HepG2 (cell line): ENCODE results near the gene RAC3. TPM values are rescaled to one million over a fixed set of nuclear protein-coding genes. Genes with fewer than 3 reads are reported as not detected.

Experiments
- AGO1 ChIP-seq: fragments of 200-400 bp; formaldehyde crosslinking; IDR thresholded peaks from 2 replicates; pipeline ENCODE4 v1.6.1; 2017; ENCODE audit warnings: mild to moderate bottlenecking, low read depth, low read length, moderate library complexity; ENCODE audit not compliant: poor library complexity, severe bottlenecking
- E2F1 ChIP-seq: sonication (generic); formaldehyde crosslinking; IDR thresholded peaks from 2 replicates; pipeline ENCODE4 v1.5.0; 2020; ENCODE audit warnings: missing genetic modification reagents
- E2F2 ChIP-seq: sonication (generic); formaldehyde crosslinking; IDR thresholded peaks from 2 replicates; pipeline ENCODE4 v1.4.0; 2020; ENCODE audit warnings: missing genetic modification reagents, borderline replicate concordance
- GTF2F1 ChIP-seq: fragments of 150-350 bp; IDR thresholded peaks from 2 replicates; pipeline ENCODE4 v1.6.1; 2014; ENCODE audit warnings: low read length
- HIC2 ChIP-seq: sonication (generic); formaldehyde crosslinking; IDR thresholded peaks from 2 replicates; pipeline ENCODE4 v1.9.0; 2022; ENCODE audit warnings: low read depth, missing genetic modification reagents
- IRX3 ChIP-seq: sonication (generic); formaldehyde crosslinking; IDR thresholded peaks from 2 replicates; pipeline ENCODE4 v1.8.1; 2023; ENCODE audit warnings: mild to moderate bottlenecking, low read depth, missing genetic modification reagents, borderline replicate concordance
- MYC ChIP-seq: sonication (generic); formaldehyde crosslinking; IDR thresholded peaks from 2 replicates; pipeline ENCODE4 v1.9.0; 2021; ENCODE audit warnings: missing genetic modification reagents, borderline replicate concordance
- MZF1 ChIP-seq: sonication (generic); formaldehyde crosslinking; IDR thresholded peaks from 2 replicates; pipeline ENCODE4 v1.8.1; 2023; ENCODE audit warnings: mild to moderate bottlenecking, missing genetic modification reagents, borderline replicate concordance
- SMC3 ChIP-seq: IDR thresholded peaks from 2 replicates; pipeline ENCODE4 v1.6.1; 2011; ENCODE audit warnings: low read length, improper control_type of control experiment
- SNAPC2 ChIP-seq: sonication (generic); formaldehyde crosslinking; IDR thresholded peaks from 2 replicates; pipeline ENCODE4 v1.8.1; 2022; ENCODE audit warnings: mild to moderate bottlenecking, missing genetic modification reagents
- ZFP36 ChIP-seq: fragments of 150-350 bp; IDR thresholded peaks from 2 replicates; pipeline ENCODE4 v1.6.1; 2018; ENCODE audit warnings: borderline replicate concordance, low read length, low read depth; ENCODE audit not compliant: partially characterized antibody
- ZHX1 ChIP-seq: sonication (generic); formaldehyde crosslinking; IDR thresholded peaks from 2 replicates; pipeline ENCODE4 v1.8.1; 2022; ENCODE audit warnings: low read depth, mild to moderate bottlenecking, missing genetic modification reagents
- ZIK1 ChIP-seq: sonication (generic); formaldehyde crosslinking; IDR thresholded peaks from 2 replicates; pipeline ENCODE4 v1.5.0; 2020; ENCODE audit warnings: mild to moderate bottlenecking, low read depth, missing genetic modification reagents, borderline replicate concordance
- ZNF207 ChIP-seq: fragments of 450-650 bp; IDR thresholded peaks from 2 replicates; pipeline ENCODE4 v1.6.1; 2016; ENCODE audit warnings: antibody characterized with exemption, borderline replicate concordance
- ZNF225 ChIP-seq: sonication (generic); formaldehyde crosslinking; IDR thresholded peaks from 2 replicates; pipeline ENCODE4 v1.4.0; 2020; ENCODE audit warnings: mild to moderate bottlenecking, missing genetic modification reagents
- ZNF543 ChIP-seq: sonication (generic); formaldehyde crosslinking; IDR thresholded peaks from 2 replicates; pipeline ENCODE4 v1.4.0; 2020; ENCODE audit warnings: mild to moderate bottlenecking, missing genetic modification reagents
- ZNF547 ChIP-seq: sonication (generic); formaldehyde crosslinking; IDR thresholded peaks from 2 replicates; pipeline ENCODE4 v1.5.1; 2020; ENCODE audit warnings: mild to moderate bottlenecking, missing genetic modification reagents
- ZNF549 ChIP-seq: sonication (generic); formaldehyde crosslinking; IDR thresholded peaks from 2 replicates; pipeline ENCODE4 v1.5.0; 2020; ENCODE audit warnings: missing genetic modification reagents
- ZNF660 ChIP-seq: sonication (generic); formaldehyde crosslinking; IDR thresholded peaks from 2 replicates; pipeline ENCODE4 v1.5.1; 2020; ENCODE audit warnings: mild to moderate bottlenecking, low read depth, missing genetic modification reagents, borderline replicate concordance
- ZNF678 ChIP-seq: sonication (generic); formaldehyde crosslinking; IDR thresholded peaks from 2 replicates; pipeline ENCODE4 v1.4.0; 2020; ENCODE audit warnings: mild to moderate bottlenecking, missing genetic modification reagents
- ZNF772 ChIP-seq: sonication (generic); formaldehyde crosslinking; IDR thresholded peaks from 2 replicates; pipeline ENCODE4 v1.5.0; 2020; ENCODE audit warnings: mild to moderate bottlenecking, missing genetic modification reagents
- ZNF777 ChIP-seq: sonication (generic); formaldehyde crosslinking; IDR thresholded peaks from 2 replicates; pipeline ENCODE4 v1.4.0; 2020; ENCODE audit warnings: missing genetic modification reagents
- polyA plus RNA-seq, 8 experiments: library from polyadenylated mRNA; depleted of rRNA in 3 of 8; stranded (reverse) in 7 of 8; unstranded in 1 of 8; fragments of >200 nt; fragmentation: Illumina TruSeq in 4 of 8; extraction: Trizol in 4 of 8; gene quantifications; 2 replicates each; pipeline versions ENCODE4 v1.2.1 to v1.2.3, GENCODE V29; 2011 to 2016; ENCODE audit warnings: low read depth in 4 of 8, missing spikeins in 1 of 8, mixed read lengths in 1 of 8; ENCODE audit not compliant: insufficient read depth in 1 of 8
- total RNA-seq, 5 experiments: library from RNA; depleted of rRNA; stranded (reverse); fragments of >200 nt; fragmentation: Illumina TruSeq; extraction: Trizol; gene quantifications; 2 replicates each; pipeline ENCODE4 v1.2.3, GENCODE V29; 2016; ENCODE audit warnings: low read depth in 1 of 5

The RAC3 gene
- total and polyA plus RNA-seq, 2 of the 13 experiments (the other 11 are each of a cell fraction or from before 2014, with no cell fraction given), result 10.5 to 21.3 TPM

- TF ChIP-seq ZNF543 (peak; percentile 86; the same call in 1 of the 2 replicates), ZNF207 (no peak), SNAPC2 (peak; percentile 78; the same call in 1 of the 2 replicates), HIC2 (CRISPR knock-in tag) (peak; percentile 49; the same call in 1 of the 2 replicates), ZNF678 (CRISPR knock-in tag) (peak; percentile 86; the same call in 1 of the 2 replicates), ZNF547 (CRISPR knock-in tag) (peak; percentile 92), ZFP36 (no peak), MYC (CRISPR knock-in tag) (peak; percentile 89), ZIK1 (peak; percentile 97), ZNF772 (CRISPR knock-in tag) (peak; percentile 82; the same call in 1 of the 2 replicates), SMC3 (no peak), ZNF777 (peak; percentile 72; the same call in 1 of the 2 replicates), ZNF660 (CRISPR knock-in tag) (no peak), IRX3 (CRISPR knock-in tag) (peak; percentile 34; the same call in 1 of the 2 replicates), E2F2 (no peak), ZHX1 (CRISPR knock-in tag) (peak; percentile 97), E2F1 (CRISPR knock-in tag) (no peak), ZNF549 (CRISPR knock-in tag) (no peak), GTF2F1 (no peak), AGO1 (no peak), ZNF225 (CRISPR knock-in tag) (peak; percentile 52; the same call in 1 of the 2 replicates), MZF1 (CRISPR knock-in tag) (no peak)
Measured at GRCh38 chr17:82065638-82066303, 34.3 kb downstream of the RAC3 start, which contains the start of gene DUS1L (continued).
